CD4-positive, alpha-beta T cell (primary cell): ENCODE measurements around the gene WNT5B. TPM values are rescaled to one million over a fixed set of nuclear protein-coding genes. Genes with fewer than 3 reads are reported as not detected.

Source experiments
- ATAC-seq: fragments of 200-7000 bp; cut with Tn5 transposase; one replicate; pipeline ENCODE4 v1.10.0; 2022; ENCODE audit warnings: mild to moderate bottlenecking; ENCODE audit not compliant: poor library complexity
- CTCF ChIA-PET: fragments of 350-600 bp; sonication (Branson Sonifier 250); formaldehyde crosslinking; loops from one replicate; lab custom pipeline; 2021; ENCODE audit warnings: antibody characterized with exemption, inconsistent platforms; lab: Charles Lee
- POLR2A ChIA-PET: fragments of 350-600 bp; sonication (Branson Sonifier 250); formaldehyde crosslinking; loops from one replicate; lab custom pipeline; 2021; ENCODE audit warnings: antibody characterized with exemption, inconsistent platforms; lab: Charles Lee
- DNase-seq, 14 experiments: peaks; one replicate each; pipeline ENCODE4 v3.0.0-alpha.2; 2013 to 2020; ENCODE audit warnings: mixed read lengths in 2 of 14
- H3K27ac ChIP-seq, 2 donors: one replicate each; pipeline versions ENCODE4 v1.5.1 to v1.7.0; 2013; ENCODE audit warnings: low read length in 2 of 2, low read depth in 1 of 2, mild to moderate bottlenecking in 1 of 2
- H3K27me3 ChIP-seq, 2 experiments: 1 replicate in 1 of 2; 2 replicates in 1 of 2; pipeline versions ENCODE4 v1.6.1 to v1.7.0; 2013; ENCODE audit warnings: low read length in 2 of 2, control low read depth in 1 of 2, mild to moderate bottlenecking in 1 of 2, moderate library complexity in 1 of 2; ENCODE audit not compliant: insufficient read depth in 2 of 2, control insufficient read depth in 1 of 2
- H3K36me3 ChIP-seq: one replicate; pipeline ENCODE4 v1.6.1; 2013; ENCODE audit warnings: low read length, control low read depth; ENCODE audit not compliant: insufficient read depth
- H3K4me1 ChIP-seq: one replicate; pipeline ENCODE4 v1.6.1; 2013; ENCODE audit warnings: low read length, control low read depth; ENCODE audit not compliant: insufficient read depth
- H3K4me3 ChIP-seq: one replicate; pipeline ENCODE4 v1.5.1; 2013; ENCODE audit warnings: mild to moderate bottlenecking, low read length, moderate library complexity
- H3K9me3 ChIP-seq, 2 experiments: 1 replicate in 1 of 2; 2 replicates in 1 of 2; pipeline versions ENCODE4 v1.6.1 to v1.7.0; 2013; ENCODE audit warnings: low read length in 2 of 2, mild to moderate bottlenecking in 2 of 2, control low read depth in 1 of 2, moderate library complexity in 1 of 2; ENCODE audit not compliant: control insufficient read depth in 1 of 2, insufficient read depth in 1 of 2
- H3K27ac Mint-ChIP-seq: one replicate; pipeline ENCODE4 v1.8.0; 2020; ENCODE audit warnings: mixed read lengths
- H3K27me3 Mint-ChIP-seq: one replicate; pipeline ENCODE4 v1.8.0; 2021; ENCODE audit warnings: mixed read lengths
- H3K36me3 Mint-ChIP-seq: one replicate; pipeline ENCODE4 v1.8.0; 2021; ENCODE audit warnings: low read depth, mixed read lengths
- H3K4me1 Mint-ChIP-seq: one replicate; pipeline ENCODE4 v1.8.0; 2021; ENCODE audit warnings: low read depth, mixed read lengths
- H3K4me3 Mint-ChIP-seq: one replicate; pipeline ENCODE4 v1.8.0; 2020; ENCODE audit warnings: mild to moderate bottlenecking, mixed read lengths
- H3K9me3 Mint-ChIP-seq: one replicate; pipeline ENCODE4 v1.8.0; 2020; ENCODE audit warnings: mixed read lengths
- CTCF ChIP-seq: fragments of 200-600 bp; IDR thresholded peaks from one replicate; pipeline ENCODE4 v1.8.0; 2022; ENCODE audit warnings: antibody characterized with exemption, mild to moderate bottlenecking
- intact Hi-C, 2 experiments: fragments of 100-400 bp; cut with DNase I in 1 of 2; cut with micrococcal nuclease in 1 of 2; formaldehyde crosslinking; loops; one replicate each; pipeline versions ENCODE4 v1.15.1 to v1.9.0; 2023 to 2025; cut with DNase I, micrococcal nuclease
- total RNA-seq, 174 experiments: library from RNA in 2 of 174; stranded (reverse) in 2 of 174; gene quantifications; one replicate each; pipeline ENCODE4 v1.2.3 and lab custom pipeline; 2021 to 2026

The WNT5B gene
- total RNA-seq, 2 experiments from 2014 or later, result not detected

- H3K9me3 Mint-ChIP-seq, result no peaks in the 10 kb centered on the region
- Histone ChIP-seq H3K36me3 (no peaks in the 10 kb centered on the region), H3K9me3 (no peaks in the 10 kb centered on the region), H3K27ac (no peak overlapping the region), H3K27me3 (no peaks in the 10 kb centered on the region), H3K4me3 (no peak overlapping the region), H3K4me1 (peaks cover 31% of the 10 kb centered on the region)
- no peak overlapping the region for H3K4me3 Mint-ChIP-seq
- no peak overlapping the region for H3K27ac Mint-ChIP-seq
- ChIA-PET POLR2A (interaction anchor here (0.7 to 1.1 kb wide), 3 partner anchors 11 to 245 kb away, joined by 3 read pairs; no protein-coding TSS in a partner anchor), CTCF (interaction anchor here (2.4 kb wide), 1 partner anchor 18 kb away, joined by 14 read pairs; no protein-coding TSS in a partner anchor)
- peaks cover 34% of the 10 kb centered on the region for H3K4me1 Mint-ChIP-seq
- no peak for ATAC-seq
- H3K27me3 Mint-ChIP-seq, result no peaks in the 10 kb centered on the region
- DNase-seq, result no peak
- no peak for TF ChIP-seq CTCF
- no peaks in the 10 kb centered on the region for H3K36me3 Mint-ChIP-seq
- intact Hi-C loops, result loop anchor here in 1 of 2 experiments (2.0 kb wide), 1 partner anchor 18 kb away; no protein-coding TSS in a partner anchor
Observed at GRCh38 chr12:1670358-1671268, 41.6 kb downstream of the WNT5B start.

GRCh38 chr12:1676043-1676442 is 47.0 kb downstream of the WNT5B start:
- ChIA-PET POLR2A (no interaction called here), CTCF (no interaction called here)
- Mint-ChIP-seq H3K9me3 (no peaks in the 10 kb centered on the region), H3K36me3 (no peaks in the 10 kb centered on the region), H3K27ac (no peak overlapping the region), H3K4me1 (no peaks in the 10 kb centered on the region), H3K4me3 (no peak overlapping the region), H3K27me3 (no peaks in the 10 kb centered on the region)
- H3K27me3 ChIP-seq, result no peaks in the 10 kb centered on the region
- TF ChIP-seq CTCF, result no peak
- DNase-seq (no peak), ATAC-seq (no peak)
- no peaks in the 10 kb centered on the region for H3K4me1 ChIP-seq
- no peak overlapping the region for H3K4me3 ChIP-seq
- intact Hi-C loops, result no loop called here
- no peak overlapping the region for H3K27ac ChIP-seq
- H3K36me3 ChIP-seq, result no peaks in the 10 kb centered on the region
- no peaks in the 10 kb centered on the region for H3K9me3 ChIP-seq

DNA sequence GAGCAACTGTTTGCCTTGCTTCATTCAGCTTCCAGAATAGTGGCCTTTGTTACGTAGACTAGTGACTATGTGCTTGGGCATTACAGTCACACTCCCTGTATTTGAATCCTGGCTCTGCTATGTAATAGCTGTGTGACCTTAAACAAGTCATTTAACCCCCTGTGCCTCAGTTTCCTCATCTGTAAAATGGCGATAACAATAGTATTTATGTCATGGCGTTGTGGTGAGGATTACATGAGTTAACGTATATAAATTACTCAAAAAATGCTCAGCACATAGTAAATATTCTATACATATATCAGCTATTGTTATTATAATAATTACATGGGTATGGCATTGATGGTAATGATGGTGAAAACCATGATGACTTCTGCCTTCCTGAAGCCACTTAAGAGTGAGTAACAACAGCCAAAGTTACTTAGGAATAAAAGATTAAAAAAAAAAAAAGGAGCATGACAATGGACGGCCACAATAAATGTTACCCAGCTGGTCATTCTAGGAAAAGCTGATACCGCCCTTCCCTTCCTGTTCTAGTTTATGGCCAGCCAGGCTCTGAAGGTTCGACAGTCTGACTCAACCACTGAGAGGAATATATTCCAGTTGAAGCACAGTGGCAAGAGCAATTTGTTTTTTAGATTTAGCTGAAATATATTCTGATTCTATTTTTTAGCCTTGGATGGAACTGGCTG is 51.9 kb downstream of the WNT5B start:
- no peaks in the 10 kb centered on the region for H3K36me3 Mint-ChIP-seq
- no peak for ATAC-seq
- ChIA-PET CTCF (interaction anchor here (0.9 kb wide), 1 partner anchor 110 kb away, joined by 3 read pairs; no protein-coding TSS in a partner anchor), POLR2A (interaction anchor here (0.8 to 0.9 kb wide), 2 partner anchors 10 kb away, joined by 3 read pairs; partner anchors contain the start of gene ADIPOR2)
- no peak overlapping the region for H3K27ac Mint-ChIP-seq
- intact Hi-C loops, result no loop called here
- no peaks in the 10 kb centered on the region for H3K36me3 ChIP-seq
- no peak overlapping the region for H3K27ac ChIP-seq
- no peaks in the 10 kb centered on the region for H3K4me1 ChIP-seq
- no peaks in the 10 kb centered on the region for H3K27me3 ChIP-seq
- no peaks in the 10 kb centered on the region for H3K9me3 Mint-ChIP-seq
- H3K4me3 Mint-ChIP-seq, result no peak overlapping the region
- no peaks in the 10 kb centered on the region for H3K4me1 Mint-ChIP-seq
- TF ChIP-seq CTCF, result no peak
- DNase-seq, result no peak
- peaks cover 5% of the 10 kb centered on the region for H3K27me3 Mint-ChIP-seq
- H3K9me3 ChIP-seq, result no peaks in the 10 kb centered on the region
- no peak overlapping the region for H3K4me3 ChIP-seq
